Activated CD8-positive, alpha-beta T cell treated with anti-CD3 and anti-CD28 coated beads for 36 hours (primary cell): ENCODE data around the gene ARHGEF6. TPM values are rescaled to one million over a fixed set of nuclear protein-coding genes. Genes with fewer than 3 reads are reported as not detected.

Source experiments
- ATAC-seq: fragments of 200-7000 bp; cut with Tn5 transposase; one replicate; pipeline ENCODE4 v1.10.0; 2021; ENCODE audit warnings: mild to moderate bottlenecking, moderate library complexity
- CTCF ChIA-PET: fragments of 350-600 bp; sonication (Branson Sonifier 250); formaldehyde crosslinking; loops from one replicate; lab custom pipeline; 2021; ENCODE audit warnings: antibody characterized with exemption; lab: Charles Lee
- POLR2A ChIA-PET: fragments of 350-600 bp; sonication (Branson Sonifier 250); formaldehyde crosslinking; loops from one replicate; lab custom pipeline; 2021; ENCODE audit warnings: antibody characterized with exemption; lab: Charles Lee
- DNase-seq: peaks from one replicate; pipeline ENCODE4 v3.0.0-alpha.2; 2020
- H3K27ac Mint-ChIP-seq: one replicate; pipeline ENCODE4 v1.8.0; 2021; ENCODE audit warnings: mild to moderate bottlenecking, mixed read lengths
- H3K27me3 Mint-ChIP-seq: one replicate; pipeline ENCODE4 v1.8.0; 2021; ENCODE audit warnings: mixed read lengths
- H3K36me3 Mint-ChIP-seq: one replicate; pipeline ENCODE4 v1.8.0; 2021; ENCODE audit warnings: low read depth, mixed read lengths
- H3K4me1 Mint-ChIP-seq: one replicate; pipeline ENCODE4 v1.8.0; 2021; ENCODE audit warnings: low read depth, mixed read lengths
- H3K4me3 Mint-ChIP-seq: one replicate; pipeline ENCODE4 v1.8.0; 2021; ENCODE audit warnings: mild to moderate bottlenecking, moderate library complexity, mixed read lengths
- H3K9me3 Mint-ChIP-seq: one replicate; pipeline ENCODE4 v1.8.0; 2021; ENCODE audit warnings: mixed read lengths
- intact Hi-C: fragments of 100-400 bp; cut with micrococcal nuclease; formaldehyde crosslinking; loops from one replicate; pipeline ENCODE4 v1.10.0; 2022
- total RNA-seq, 2 experiments: library from RNA; stranded (reverse); gene quantifications; one replicate each; pipeline ENCODE4 v1.2.3, GENCODE V29; 2021
- TF ChIP-seq, protein P1 (sequence below): fragments of 200-600 bp; IDR thresholded peaks from one replicate; pipeline ENCODE4 v1.8.0; 2022; ENCODE audit warnings: antibody characterized with exemption, mild to moderate bottlenecking

ARHGEF6 gene
- total RNA-seq, 2 experiments from 2014 or later, result 45.7 to 45.8 TPM

DNA sequence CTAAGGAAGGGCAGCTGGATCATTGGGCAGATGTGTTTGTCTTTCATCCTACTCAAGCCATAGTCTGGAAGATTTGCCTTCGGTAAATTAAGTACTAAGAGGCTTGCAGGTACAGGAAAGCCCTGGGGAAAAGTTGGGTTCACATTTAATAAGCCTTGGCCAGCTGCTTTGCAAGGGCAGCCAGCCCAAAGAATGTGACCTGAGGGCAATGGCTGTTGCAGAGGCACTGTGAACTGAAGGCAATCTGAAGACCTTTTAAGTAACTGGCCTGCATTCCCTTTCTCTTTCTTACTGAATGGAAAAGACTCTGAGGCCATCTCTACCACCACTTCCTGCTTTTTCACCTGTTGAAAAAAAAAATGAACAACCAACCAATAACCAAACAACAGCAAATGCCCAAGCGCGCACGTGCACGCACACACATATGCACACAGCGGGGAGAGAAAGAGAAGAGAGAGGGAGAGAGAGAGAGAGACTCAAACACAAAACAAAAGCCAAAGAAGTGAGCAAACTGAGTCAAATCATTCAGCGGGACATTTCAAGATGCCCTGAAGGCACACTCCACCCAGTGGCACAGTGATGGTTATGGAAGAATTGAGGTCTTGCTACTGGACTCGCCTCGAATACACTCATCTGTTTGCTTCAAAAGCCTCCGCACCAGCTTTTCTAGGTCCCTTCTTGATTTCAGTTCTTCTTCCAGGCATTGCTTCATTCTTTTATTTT, 113.1 kb downstream of the ARHGEF6 start:
- POLR2A ChIA-PET, result no interaction called here
- TF ChIP-seq, protein P1, sequence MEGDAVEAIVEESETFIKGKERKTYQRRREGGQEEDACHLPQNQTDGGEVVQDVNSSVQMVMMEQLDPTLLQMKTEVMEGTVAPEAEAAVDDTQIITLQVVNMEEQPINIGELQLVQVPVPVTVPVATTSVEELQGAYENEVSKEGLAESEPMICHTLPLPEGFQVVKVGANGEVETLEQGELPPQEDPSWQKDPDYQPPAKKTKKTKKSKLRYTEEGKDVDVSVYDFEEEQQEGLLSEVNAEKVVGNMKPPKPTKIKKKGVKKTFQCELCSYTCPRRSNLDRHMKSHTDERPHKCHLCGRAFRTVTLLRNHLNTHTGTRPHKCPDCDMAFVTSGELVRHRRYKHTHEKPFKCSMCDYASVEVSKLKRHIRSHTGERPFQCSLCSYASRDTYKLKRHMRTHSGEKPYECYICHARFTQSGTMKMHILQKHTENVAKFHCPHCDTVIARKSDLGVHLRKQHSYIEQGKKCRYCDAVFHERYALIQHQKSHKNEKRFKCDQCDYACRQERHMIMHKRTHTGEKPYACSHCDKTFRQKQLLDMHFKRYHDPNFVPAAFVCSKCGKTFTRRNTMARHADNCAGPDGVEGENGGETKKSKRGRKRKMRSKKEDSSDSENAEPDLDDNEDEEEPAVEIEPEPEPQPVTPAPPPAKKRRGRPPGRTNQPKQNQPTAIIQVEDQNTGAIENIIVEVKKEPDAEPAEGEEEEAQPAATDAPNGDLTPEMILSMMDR, result no peak
- Mint-ChIP-seq H3K27me3 (no peaks in the 10 kb centered on the region), H3K27ac (no peak overlapping the region), H3K4me3 (no peak overlapping the region), H3K9me3 (peaks cover 12% of the 10 kb centered on the region), H3K4me1 (peaks cover 51% of the 10 kb centered on the region), H3K36me3 (peaks cover 74% of the 10 kb centered on the region)
- DNase-seq (no peak), ATAC-seq (no peak)
- CTCF ChIA-PET, result no interaction called here
- intact Hi-C loops, result no loop called here

DNA sequence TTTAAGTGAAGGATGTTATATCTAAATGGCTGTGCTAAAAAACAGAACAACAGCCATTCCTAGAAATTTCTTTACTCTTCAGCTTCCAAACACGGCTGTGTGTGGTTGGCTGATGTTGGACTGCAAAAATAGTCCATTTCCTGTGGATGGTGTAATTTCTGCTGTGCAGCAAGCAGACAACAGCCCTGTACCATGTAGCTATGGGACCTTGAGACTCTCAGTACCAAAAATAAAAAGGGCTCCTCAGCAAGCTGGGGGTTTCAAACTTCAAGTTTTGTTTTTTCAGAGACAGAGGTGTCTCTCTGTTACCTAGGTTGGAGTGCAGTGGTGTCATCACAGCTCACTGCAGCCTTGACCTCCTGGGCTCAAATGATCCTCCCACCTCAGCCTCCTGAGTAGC, 114.6 kb downstream of the ARHGEF6 start:
- H3K9me3 Mint-ChIP-seq, result peaks cover 12% of the 10 kb centered on the region
- peaks cover 67% of the 10 kb centered on the region for H3K36me3 Mint-ChIP-seq
- no peak overlapping the region for H3K4me3 Mint-ChIP-seq
- ChIA-PET POLR2A (no interaction called here), CTCF (interaction anchor here (1.3 kb wide), 1 partner anchor 31 kb away, joined by 3 read pairs; no protein-coding TSS in a partner anchor)
- ATAC-seq (no peak), DNase-seq (no peak)
- intact Hi-C loops, result no loop called here
- H3K27ac Mint-ChIP-seq, result no peak overlapping the region
- no peaks in the 10 kb centered on the region for H3K27me3 Mint-ChIP-seq
- H3K4me1 Mint-ChIP-seq, result peaks cover 45% of the 10 kb centered on the region
- TF ChIP-seq, protein P1, result no peak

GRCh38 chrX:136665258-136665900, 115.4 kb downstream of the ARHGEF6 start:
- Mint-ChIP-seq H3K4me3 (no peak overlapping the region), H3K27me3 (no peaks in the 10 kb centered on the region)
- intact Hi-C loops, result no loop called here

DNA sequence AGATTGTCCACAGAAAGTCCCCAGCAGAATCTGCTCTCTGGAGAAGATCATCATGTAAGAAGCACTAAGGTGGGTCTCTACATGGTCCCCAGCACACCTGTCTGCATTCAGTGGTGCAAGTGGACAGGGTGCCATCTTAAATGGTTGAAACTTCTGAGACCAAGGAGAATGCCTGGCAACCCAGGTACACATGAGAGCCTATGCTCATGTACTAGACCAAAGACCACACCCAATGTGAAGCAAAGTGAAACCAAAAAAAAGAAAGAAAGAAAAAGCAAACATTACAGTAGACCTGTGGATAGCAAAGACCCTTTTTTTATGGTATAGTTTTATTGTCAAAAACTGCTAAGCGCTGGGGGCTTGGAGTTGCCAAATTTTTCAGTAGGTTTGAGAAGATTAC, 117.8 kb downstream of the ARHGEF6 start:
- TF ChIP-seq, protein P1, result no peak
- Mint-ChIP-seq H3K4me3 (no peak overlapping the region), H3K27ac (no peak overlapping the region), H3K27me3 (no peaks in the 10 kb centered on the region), H3K9me3 (peaks cover 12% of the 10 kb centered on the region), H3K36me3 (peaks cover 51% of the 10 kb centered on the region), H3K4me1 (peaks cover 57% of the 10 kb centered on the region)
- ChIA-PET CTCF (no interaction called here), POLR2A (no interaction called here)
- peak; percentile 61 for ATAC-seq
- no peak for DNase-seq
- intact Hi-C loops, result no loop called here

More at GRCh38 chrX:136665258-136665900, 115.4 kb downstream of the ARHGEF6 start:
- ATAC-seq, result no peak
- peaks cover 68% of the 10 kb centered on the region for H3K36me3 Mint-ChIP-seq
- ChIA-PET POLR2A (no interaction called here), CTCF (interaction anchor here (1.3 kb wide), 1 partner anchor 30 kb away, joined by 3 read pairs; no protein-coding TSS in a partner anchor)
- H3K27ac Mint-ChIP-seq, result no peak overlapping the region
- peaks cover 12% of the 10 kb centered on the region for H3K9me3 Mint-ChIP-seq
- H3K4me1 Mint-ChIP-seq, result peaks cover 48% of the 10 kb centered on the region
- no peak for DNase-seq
- TF ChIP-seq, protein P1, result no peak

- TF ChIP-seq, protein P1, result no peak
- intact Hi-C loops, result no loop called here
- Mint-ChIP-seq H3K9me3 (peaks cover 12% of the 10 kb centered on the region), H3K27ac (peak overlapping the region; percentile 74), H3K27me3 (no peaks in the 10 kb centered on the region), H3K36me3 (peaks cover 43% of the 10 kb centered on the region), H3K4me1 (peaks cover 55% of the 10 kb centered on the region), H3K4me3 (no peak overlapping the region)
- POLR2A ChIA-PET, result no interaction called here
- ATAC-seq, result peak; percentile 43
- no peak for DNase-seq
- CTCF ChIA-PET, result no interaction called here
Measured at GRCh38 chrX:136662104-136662503, 118.6 kb downstream of the ARHGEF6 start.
